H1 (cell line): Measurements from ENCODE around the gene DLG1. TPM values are rescaled to one million over a fixed set of nuclear protein-coding genes. Genes with fewer than 3 reads are reported as not detected.

Experiments
- CBX8 ChIP-seq: fragments of 300-800, 300-1000 bp; sonication (generic); IDR thresholded peaks from 2 replicates; pipeline ENCODE4 v1.7.1; 2016; ENCODE audit warnings: low read depth, low read length, borderline replicate concordance
- CREB1 ChIP-seq: IDR thresholded peaks from 2 replicates; pipeline ENCODE4 v1.6.1; 2012; ENCODE audit warnings: inconsistent platforms
- FOSL1 ChIP-seq: IDR thresholded peaks from 2 replicates; pipeline ENCODE4 v1.6.1; 2011; ENCODE audit warnings: mild to moderate bottlenecking, low read depth, low read length, moderate library complexity; ENCODE audit not compliant: insufficient read depth
- KDM4A ChIP-seq: IDR thresholded peaks from one replicate; pipeline ENCODE4 v1.7.1; 2012; ENCODE audit warnings: low read depth, mild to moderate bottlenecking, moderate library complexity, low read length, inconsistent platforms; ENCODE audit not compliant: severe bottlenecking
- polyA plus RNA-seq, 7 experiments: library from polyadenylated mRNA; depleted of rRNA in 3 of 7; stranded (reverse) in 5 of 7; unstranded in 2 of 7; fragments of >200 nt in 5 of 7; fragments of 200-250 nt in 2 of 7; gene quantifications; 1 replicate in 5 of 7; 2 replicates in 1 of 7; 4 replicates in 1 of 7; pipeline versions ENCODE4 v1.2.1 to v1.2.3, GENCODE V29; 2011 to 2013; ENCODE audit warnings: missing spikeins in 2 of 7, mixed read lengths in 2 of 7
- total RNA-seq: library from RNA; stranded (reverse); fragmentation: NEBNext Ultra II Directional; extraction: Animal tissue kit (Norgen Biotek cat#: 25700); gene quantifications from 2 replicates; pipeline ENCODE4 v1.2.1, GENCODE V29; 2021

DLG1 gene
- total and polyA plus RNA-seq, 2 of the 8 experiments (the other 6 are each of a cell fraction or from before 2014, with no cell fraction given): 13.4 to 78.8 TPM

DNA sequence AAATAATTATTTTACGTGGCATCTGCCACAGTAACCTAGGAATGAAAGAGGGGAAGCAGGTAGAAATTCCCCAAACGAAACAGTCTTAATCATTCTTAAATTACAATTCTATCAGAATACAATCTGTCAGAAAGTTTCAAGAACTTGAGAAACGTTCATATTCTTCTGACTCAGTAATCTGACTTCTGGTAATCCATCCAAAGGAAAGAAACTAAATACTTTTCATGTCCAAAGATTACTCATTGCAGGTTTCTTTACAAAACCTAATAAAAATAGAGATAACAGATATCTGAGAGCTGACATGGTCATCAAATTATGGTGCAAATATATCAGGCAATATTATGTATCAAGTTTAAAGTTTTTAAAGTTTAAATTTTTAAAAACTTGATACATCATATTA, 109.4 kb downstream of the DLG1 start (continued):
- no peak for TF ChIP-seq FOSL1
- no peak for TF ChIP-seq CREB1
- no peak for TF ChIP-seq KDM4A
- TF ChIP-seq CBX8: no peak
